Keratinocyte (primary cell): ENCODE measurements around the gene RBM42. TPM values are rescaled to one million over a fixed set of nuclear protein-coding genes. Genes with fewer than 3 reads are reported as not detected.

ENCODE experiments used
- DNase-seq: peaks from one replicate; pipeline ENCODE4 v3.0.0-alpha.2; 2011; ENCODE audit warnings: low read depth, missing footprints, low spot score
- FAIRE-seq: peaks from 2 replicates; lab custom pipeline; 2011; peaks lifted over from hg19 to GRCh38; lab: Jason Lieb, UNC
- H2AFZ ChIP-seq: 2 replicates; pipeline ENCODE4 v1.6.0; 2012; ENCODE audit warnings: low read length, control low read depth, inconsistent platforms; ENCODE audit not compliant: control insufficient read depth
- H3K27ac ChIP-seq: 2 replicates; pipeline ENCODE4 v1.5.1; 2011; ENCODE audit warnings: low read length; ENCODE audit not compliant: control insufficient read depth, insufficient read depth
- H3K27me3 ChIP-seq: 3 replicates; pipeline ENCODE4 v1.6.0; 2011; ENCODE audit warnings: low read length; ENCODE audit not compliant: control insufficient read depth, insufficient read depth; ENCODE audit errors: extremely low read depth
- H3K36me3 ChIP-seq, 2 experiments: 2 replicates in 1 of 2; 3 replicates in 1 of 2; pipeline ENCODE4 v1.5.1; 2011; ENCODE audit warnings: low read length in 2 of 2, mild to moderate bottlenecking in 1 of 2; ENCODE audit not compliant: control insufficient read depth in 2 of 2, insufficient read depth in 2 of 2; ENCODE audit errors: extremely low read depth in 1 of 2
- H3K4me1 ChIP-seq: 3 replicates; pipeline ENCODE4 v1.5.1; 2011; ENCODE audit warnings: low read length; ENCODE audit not compliant: control insufficient read depth, insufficient read depth; ENCODE audit errors: extremely low read depth
- H3K4me2 ChIP-seq: 3 replicates; pipeline ENCODE4 v1.6.0; 2011; ENCODE audit warnings: low read depth, low read length; ENCODE audit not compliant: control insufficient read depth, insufficient read depth; ENCODE audit errors: extremely low read depth
- H3K4me3 ChIP-seq, 3 experiments: fragments of 200-600 bp in 1 of 3; sonication (generic) in 1 of 3; 2 replicates in 2 of 3; 3 replicates in 1 of 3; pipeline ENCODE4 v1.5.1; 2011 to 2016; ENCODE audit warnings: low read length in 3 of 3, mild to moderate bottlenecking in 3 of 3, control low read depth in 2 of 3, inconsistent platforms in 1 of 3, low read depth in 1 of 3, mixed read lengths in 1 of 3, mixed run types in 1 of 3, moderate library complexity in 1 of 3; ENCODE audit not compliant: control insufficient read depth in 2 of 3, insufficient read depth in 2 of 3; ENCODE audit errors: extremely low read depth in 1 of 3
- H3K79me2 ChIP-seq: 2 replicates; pipeline ENCODE4 v1.6.0; 2012; ENCODE audit warnings: low read length; ENCODE audit not compliant: control insufficient read depth, insufficient read depth
- H3K9ac ChIP-seq: 3 replicates; pipeline ENCODE4 v1.6.0; 2011; ENCODE audit warnings: low read length; ENCODE audit not compliant: control insufficient read depth, insufficient read depth; ENCODE audit errors: extremely low read depth
- H3K9me1 ChIP-seq: 3 replicates; pipeline ENCODE4 v1.6.0; 2011; ENCODE audit warnings: low read length; ENCODE audit not compliant: control insufficient read depth, insufficient read depth; ENCODE audit errors: extremely low read depth
- H3K9me3 ChIP-seq: 2 replicates; pipeline ENCODE4 v1.5.1; 2012; ENCODE audit warnings: low read depth, low read length; ENCODE audit not compliant: control insufficient read depth
- H4K20me1 ChIP-seq: 3 replicates; pipeline ENCODE4 v1.6.0; 2011; ENCODE audit warnings: low read length; ENCODE audit not compliant: control insufficient read depth, insufficient read depth; ENCODE audit errors: extremely low read depth
- EZH2 ChIP-seq: IDR thresholded peaks from one replicate; pipeline ENCODE4 v1.6.1; 2012; ENCODE audit warnings: inconsistent platforms, mild to moderate bottlenecking, low read length, moderate library complexity
- dilution Hi-C: fragments of 300-500 bp; cut with MboI; formaldehyde crosslinking; loops from one replicate; pipeline ENCODE4 v1.7.0; 2020; ENCODE audit warnings: low sequenced_read_pairs; ENCODE audit not compliant: extremely low pct_ligation_motif_present
- polyA plus RNA-seq, 5 experiments: library from polyadenylated mRNA; depleted of rRNA in 3 of 5; stranded (reverse) in 3 of 5; stranded (forward) in 1 of 5; unstranded in 1 of 5; fragments of >200 nt; gene quantifications; 1 replicate in 1 of 5; 2 replicates in 3 of 5; 3 replicates in 1 of 5; pipeline versions ENCODE4 v1.2.1 to v1.2.3, GENCODE V29; 2011 to 2012; ENCODE audit warnings: missing spikeins in 2 of 5, low read depth in 1 of 5, low replicate concordance in 1 of 5
- TF ChIP-seq, protein P1 (sequence below), 3 experiments: IDR thresholded peaks in 1 of 3; conservative IDR thresholded peaks in 1 of 3; optimal IDR thresholded peaks in 1 of 3; 2 replicates in 2 of 3; 3 replicates in 1 of 3; pipeline versions ENCODE3 to v1.5.1; 2011; ENCODE audit warnings: low read length in 3 of 3, mild to moderate bottlenecking in 3 of 3, moderate library complexity in 2 of 3, control low read depth in 1 of 3, inconsistent platforms in 1 of 3; ENCODE audit not compliant: insufficient read depth in 2 of 3; ENCODE audit errors: extremely low read depth in 1 of 3

Gene RBM42
- polyA plus RNA-seq, 1 donor (not counting 4 experiments of a cell fraction or from before 2014, with no cell fraction given), result 29.8 TPM

DNA sequence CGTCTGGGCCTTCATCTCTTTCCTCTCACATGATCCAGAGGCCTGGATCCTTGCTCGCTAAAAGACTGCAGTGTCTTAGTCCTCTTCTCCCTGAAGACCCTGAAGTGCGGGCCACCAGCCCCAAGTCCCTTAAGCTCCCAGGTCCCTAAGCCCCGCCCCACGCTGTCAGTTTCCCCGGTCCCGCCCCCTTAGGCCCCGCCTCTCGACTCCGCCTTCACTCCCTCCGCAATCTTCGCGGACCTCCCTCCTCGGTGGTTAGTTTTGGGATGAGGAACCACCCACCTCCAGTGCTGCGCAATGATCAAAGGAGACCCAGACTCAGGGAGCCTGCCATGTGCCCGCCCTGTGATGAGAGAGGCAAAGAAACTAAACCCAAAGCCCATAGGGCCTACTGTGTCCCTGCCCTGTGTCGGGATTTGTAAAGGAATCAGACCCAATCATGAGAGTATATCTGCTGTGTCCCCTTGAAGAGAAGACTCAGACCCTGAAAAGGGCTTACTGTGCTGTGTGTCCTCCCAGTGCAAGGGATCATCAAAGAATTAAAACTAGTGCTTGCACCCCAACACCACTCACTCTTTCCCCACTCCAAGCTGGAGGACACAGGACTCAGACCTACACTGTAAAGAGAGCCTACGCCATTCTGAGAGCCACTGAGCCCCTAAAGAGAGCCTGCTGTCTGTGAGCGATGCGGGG is 16.3 kb downstream of the RBM42 start:
- H3K4me3 ChIP-seq, result peak overlapping the region; percentile 41 to 78 (median 73)
- peak overlapping the region; percentile 60 for H3K9ac ChIP-seq
- H3K9me3 ChIP-seq, result no peaks in the 10 kb centered on the region
- H3K36me3 ChIP-seq, result no peaks in the 10 kb centered on the region
- TF ChIP-seq, protein P1, sequence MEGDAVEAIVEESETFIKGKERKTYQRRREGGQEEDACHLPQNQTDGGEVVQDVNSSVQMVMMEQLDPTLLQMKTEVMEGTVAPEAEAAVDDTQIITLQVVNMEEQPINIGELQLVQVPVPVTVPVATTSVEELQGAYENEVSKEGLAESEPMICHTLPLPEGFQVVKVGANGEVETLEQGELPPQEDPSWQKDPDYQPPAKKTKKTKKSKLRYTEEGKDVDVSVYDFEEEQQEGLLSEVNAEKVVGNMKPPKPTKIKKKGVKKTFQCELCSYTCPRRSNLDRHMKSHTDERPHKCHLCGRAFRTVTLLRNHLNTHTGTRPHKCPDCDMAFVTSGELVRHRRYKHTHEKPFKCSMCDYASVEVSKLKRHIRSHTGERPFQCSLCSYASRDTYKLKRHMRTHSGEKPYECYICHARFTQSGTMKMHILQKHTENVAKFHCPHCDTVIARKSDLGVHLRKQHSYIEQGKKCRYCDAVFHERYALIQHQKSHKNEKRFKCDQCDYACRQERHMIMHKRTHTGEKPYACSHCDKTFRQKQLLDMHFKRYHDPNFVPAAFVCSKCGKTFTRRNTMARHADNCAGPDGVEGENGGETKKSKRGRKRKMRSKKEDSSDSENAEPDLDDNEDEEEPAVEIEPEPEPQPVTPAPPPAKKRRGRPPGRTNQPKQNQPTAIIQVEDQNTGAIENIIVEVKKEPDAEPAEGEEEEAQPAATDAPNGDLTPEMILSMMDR (optimal IDR thresholded peaks at IDR 0.05 in 1 of 3, IDR thresholded peaks at IDR 0.05 in 1 of 3, conservative IDR thresholded peaks at IDR 0.05 in 1 of 3; ENCODE audit: extremely low read depth in 1 of 3, insufficient read depth in 2 of 3, low read length in 3 of 3), result no peak
- TF ChIP-seq EZH2, result no peak
- no peaks in the 10 kb centered on the region for H3K27me3 ChIP-seq
- H3K79me2 ChIP-seq, result peaks cover 19% of the 10 kb centered on the region
- no peak for FAIRE-seq
- peaks cover 19% of the 10 kb centered on the region for H3K4me1 ChIP-seq
- H2AFZ ChIP-seq, result peak overlapping the region; percentile 84
- H3K9me1 ChIP-seq, result no peaks in the 10 kb centered on the region
- dilution Hi-C loops, result no loop called here
- no peaks in the 10 kb centered on the region for H4K20me1 ChIP-seq
- H3K27ac ChIP-seq, result peak overlapping the region; percentile 46
- peak overlapping the region; percentile 96 for H3K4me2 ChIP-seq
- DNase-seq, result no peak

DNA sequence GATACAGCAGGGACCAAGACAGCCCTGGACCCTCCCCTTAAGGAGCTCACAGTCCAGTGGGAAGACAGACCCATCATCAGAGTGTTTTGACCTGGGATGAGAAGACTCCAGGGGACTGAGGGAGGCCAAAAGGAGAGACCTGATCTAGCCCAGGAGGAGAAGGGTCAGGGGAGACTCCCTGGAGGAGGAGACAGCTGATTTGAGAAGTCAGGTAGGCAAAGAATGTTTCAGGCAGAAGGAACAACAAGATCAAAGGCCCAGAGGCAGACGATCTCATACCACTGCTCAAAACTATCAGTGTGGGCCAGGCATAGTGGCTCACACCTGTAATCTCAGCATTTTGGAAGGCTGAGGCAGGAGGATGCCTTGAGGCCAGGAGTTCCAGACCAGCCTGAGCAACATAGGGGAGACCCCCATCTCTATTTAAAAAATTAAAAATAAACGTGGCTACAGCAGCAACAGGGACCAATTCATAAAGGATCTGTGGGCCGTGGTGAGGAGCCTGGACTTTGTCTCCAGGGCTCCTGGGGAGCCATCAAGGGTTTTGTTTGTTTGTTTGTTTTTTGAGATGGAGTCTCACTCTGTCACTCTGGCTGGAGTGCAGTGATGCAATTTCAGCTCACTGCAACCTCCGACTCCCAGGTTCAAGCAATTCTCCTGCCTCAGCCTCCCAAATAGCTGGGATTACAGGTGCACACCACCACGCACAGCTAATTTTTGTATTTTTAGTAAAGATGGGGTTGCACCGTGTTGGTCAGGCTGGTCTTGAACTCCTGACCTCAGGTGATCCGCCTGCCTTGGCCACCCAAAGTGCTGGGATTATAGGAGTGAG is 17.1 kb downstream of the RBM42 start:
- peaks cover 0 to 2% of the 10 kb centered on the region in 2 experiments for H3K36me3 ChIP-seq
- peaks cover 25% of the 10 kb centered on the region for H3K79me2 ChIP-seq
- no peaks in the 10 kb centered on the region for H3K9me1 ChIP-seq
- H3K4me1 ChIP-seq, result peaks cover 19% of the 10 kb centered on the region
- no peak overlapping the region for H3K27ac ChIP-seq
- FAIRE-seq (no peak), DNase-seq (no peak)
- no peaks in the 10 kb centered on the region for H4K20me1 ChIP-seq
- H3K9ac ChIP-seq, result no peak overlapping the region
- dilution Hi-C loops, result no loop called here
- H3K4me3 ChIP-seq, result no peak overlapping the region
- TF ChIP-seq, protein P1 (optimal IDR thresholded peaks at IDR 0.05 in 1 of 3, IDR thresholded peaks at IDR 0.05 in 1 of 3, conservative IDR thresholded peaks at IDR 0.05 in 1 of 3; ENCODE audit: extremely low read depth in 1 of 3, insufficient read depth in 2 of 3, low read length in 3 of 3), result no peak
- no peak for TF ChIP-seq EZH2
- H2AFZ ChIP-seq, result no peak overlapping the region
- peak overlapping the region; percentile 96 for H3K4me2 ChIP-seq
- no peaks in the 10 kb centered on the region for H3K9me3 ChIP-seq
- H3K27me3 ChIP-seq, result no peaks in the 10 kb centered on the region
